NCI-H526 (cell line): ENCODE measurements around the gene OR2D2.
"Not testable (repeated sequence)": the region's sequence is repeated elsewhere in the genome, so short reads cannot be mapped to it uniquely, and the experiment has no call there.

Experiments
- DNase-seq, 2 experiments: peaks; one replicate each; lab custom pipeline; 2025; lab: John Stamatoyannopoulos, UW

Gene OR2D2

GRCh38 chr11:6882751-6883150 is 9.5 kb downstream of the OR2D2 start:
- no peak for DNase-seq

- no peak for DNase-seq
Measured at GRCh38 chr11:6876914-6877313, 15.4 kb downstream of the OR2D2 start.

- no peak for DNase-seq
Measured at GRCh38 chr11:6876325-6876724, 16.0 kb downstream of the OR2D2 start, which contains the start of gene OR10A4. TSS of gene OR10A4 (plus strand) at chr11:6876625. CDS start at chr11:6876648, 23 bp downstream.

GRCh38 chr11:6875761-6876160 is 16.5 kb downstream of the OR2D2 start:
- DNase-seq: no peak

DNA sequence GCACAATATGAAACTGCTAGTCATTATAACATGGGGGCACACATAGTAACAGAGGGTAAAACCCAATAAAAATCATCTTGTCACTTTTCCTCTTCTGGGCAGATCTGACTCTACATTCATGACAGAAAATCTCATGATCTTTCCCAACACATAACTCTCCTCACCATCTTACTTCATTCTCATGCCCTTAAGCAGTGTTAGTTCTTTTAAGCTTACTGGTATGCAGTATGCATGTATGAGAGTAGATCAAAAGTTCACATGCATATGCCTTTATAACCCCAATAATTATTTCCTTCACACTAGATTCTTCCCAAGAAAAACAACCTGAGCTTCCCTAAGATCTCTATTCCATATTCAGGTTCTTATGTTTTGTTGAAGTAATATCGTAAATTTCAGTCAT is 21.0 kb downstream of the OR2D2 start:
- no peak for DNase-seq

DNA sequence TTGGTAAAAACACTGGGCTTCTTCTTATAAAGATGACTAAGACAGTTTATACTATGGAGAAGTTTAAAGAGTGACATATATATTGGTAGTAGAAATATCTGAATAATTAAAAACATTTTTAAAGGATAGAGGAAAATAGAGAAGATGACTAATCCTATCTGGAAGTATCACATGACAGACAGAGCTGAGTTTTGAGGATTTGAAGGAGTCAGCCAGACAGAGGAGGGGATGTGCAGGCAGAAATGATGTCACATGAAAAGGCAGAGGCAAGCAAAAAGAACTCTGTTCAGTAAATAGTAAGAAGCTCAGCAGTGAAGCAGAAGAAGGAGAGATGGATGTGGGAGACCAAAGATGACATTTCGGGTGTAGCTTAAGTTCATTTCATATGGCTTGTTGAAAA is 27.9 kb downstream of the OR2D2 start:
- DNase-seq: no peak

- DNase-seq: no peak
Measured at GRCh38 chr11:6862961-6863360, 29.3 kb downstream of the OR2D2 start, which contains the start of gene OR10A2. TSS of gene OR10A2 (plus strand) at chr11:6863057. CDS start at chr11:6869755, 6,698 bp downstream.

- no peak for DNase-seq
Measured at GRCh38 chr11:6856871-6857270, 35.4 kb downstream of the OR2D2 start.

DNA sequence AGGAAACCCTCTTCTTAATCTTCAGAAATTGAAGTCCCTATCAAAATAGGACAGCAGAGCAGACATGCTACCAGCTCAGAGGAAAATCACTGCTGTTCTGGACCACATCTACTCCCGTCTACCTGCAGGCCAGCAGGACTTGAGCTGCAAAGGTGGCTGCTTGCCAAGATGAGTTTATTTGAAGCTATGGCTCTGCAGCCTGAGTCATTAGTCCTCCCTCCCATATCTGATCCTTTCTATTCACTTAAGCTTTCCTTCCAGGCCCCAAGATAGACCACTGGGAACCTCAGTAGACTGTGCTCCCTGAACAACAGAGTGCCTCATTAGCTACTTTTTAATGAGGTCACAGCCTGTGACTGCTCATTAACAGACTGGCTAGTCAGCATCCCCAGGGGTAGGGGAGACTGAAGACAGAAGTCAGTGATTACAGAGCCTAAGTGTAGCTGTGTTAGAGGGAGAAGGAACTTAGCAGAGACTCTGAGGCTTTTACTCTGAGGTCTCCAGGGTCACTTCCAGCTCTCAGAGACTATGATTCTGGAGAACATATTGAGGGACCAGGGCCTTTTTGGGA is 36.2 kb downstream of the OR2D2 start:
- no peak for DNase-seq

DNA sequence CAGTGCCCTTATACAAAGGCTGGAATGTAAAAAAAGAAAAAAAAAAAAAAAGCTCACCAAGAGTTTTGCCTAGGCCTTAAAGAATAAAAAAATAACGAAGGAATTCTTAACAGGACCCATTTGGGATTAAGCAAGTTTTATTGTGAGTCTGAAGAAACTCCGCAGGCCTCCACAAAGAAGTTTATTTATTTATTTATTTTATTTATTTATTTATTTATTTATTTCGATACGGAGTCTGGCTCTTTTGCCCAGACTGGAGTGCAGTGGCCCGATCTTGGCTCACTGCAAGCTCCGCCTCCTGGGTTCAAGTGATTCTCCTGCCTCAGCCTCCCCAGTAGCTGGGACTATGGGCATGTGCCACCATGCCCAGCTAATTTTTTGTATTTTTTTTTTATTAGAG is 37.5 kb downstream of the OR2D2 start:
- DNase-seq: not testable (repeated sequence)

DNA sequence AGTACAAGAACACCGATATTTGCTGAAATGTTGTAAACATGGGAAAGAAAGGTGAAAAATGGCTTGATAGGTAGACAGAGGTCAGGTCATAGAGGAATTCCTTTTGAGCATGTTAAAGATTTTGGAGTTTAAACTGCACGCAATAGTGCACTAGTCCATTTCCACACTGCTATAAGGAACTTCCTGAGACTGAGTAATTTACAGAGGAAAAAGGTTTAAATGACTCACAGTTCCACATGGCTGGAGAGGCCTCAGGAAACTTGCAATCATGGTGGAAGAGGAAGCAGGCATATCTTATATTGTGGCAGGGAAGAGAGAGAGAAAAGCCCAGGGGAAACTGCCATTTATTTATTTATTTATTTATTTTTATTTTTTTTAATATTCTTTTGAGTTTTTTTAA is 41.8 kb downstream of the OR2D2 start:
- no peak for DNase-seq

DNA sequence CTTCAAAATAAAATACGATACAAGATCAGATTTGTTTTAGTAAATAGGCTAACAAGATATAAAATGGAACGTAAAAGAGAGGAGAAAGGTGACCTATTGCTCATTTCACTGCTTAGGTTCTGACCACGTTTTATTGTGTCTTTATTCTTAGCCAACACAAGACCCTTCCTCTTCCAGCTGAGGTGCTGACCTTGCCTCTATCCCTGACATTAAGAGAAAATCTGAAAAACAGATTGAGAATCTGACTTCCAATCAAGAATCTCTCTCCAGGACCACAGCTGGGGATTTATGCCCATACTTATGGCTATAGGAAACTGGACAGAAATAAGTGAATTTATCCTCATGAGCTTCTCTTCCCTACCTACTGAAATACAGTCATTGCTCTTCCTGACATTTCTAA is 46.9 kb downstream of the OR2D2 start, which contains the start of gene OR10A5:
OR10A5 (plus strand) TSS at position 301 of the 400 bp plus-strand sequence; CDS start at position 301, 0 bp downstream.
- DNase-seq: no peak

DNA sequence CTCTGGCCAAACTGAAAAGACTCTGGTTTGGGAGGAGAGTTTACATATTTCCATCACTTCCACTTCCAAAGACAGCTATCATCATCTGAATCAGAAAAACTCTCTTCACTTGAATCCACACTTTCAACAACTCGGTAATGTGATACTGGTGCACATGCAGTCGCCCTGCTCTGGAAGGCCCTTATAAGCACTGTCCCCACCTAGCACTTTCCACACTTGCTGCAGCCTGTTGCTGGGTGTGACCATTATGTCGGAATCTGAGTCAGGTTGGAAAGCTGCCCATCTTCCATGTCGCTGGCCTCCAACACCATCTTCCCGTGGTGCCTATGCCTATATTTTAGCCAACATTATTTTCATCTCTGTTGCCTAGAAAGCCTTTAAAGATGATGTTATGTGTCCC is 47.9 kb downstream of the OR2D2 start:
- no peak for DNase-seq

GRCh38 chr11:6843670-6844069 is 48.6 kb downstream of the OR2D2 start:
- peak in 1 of 2 experiments; percentile 14 for DNase-seq

DNA sequence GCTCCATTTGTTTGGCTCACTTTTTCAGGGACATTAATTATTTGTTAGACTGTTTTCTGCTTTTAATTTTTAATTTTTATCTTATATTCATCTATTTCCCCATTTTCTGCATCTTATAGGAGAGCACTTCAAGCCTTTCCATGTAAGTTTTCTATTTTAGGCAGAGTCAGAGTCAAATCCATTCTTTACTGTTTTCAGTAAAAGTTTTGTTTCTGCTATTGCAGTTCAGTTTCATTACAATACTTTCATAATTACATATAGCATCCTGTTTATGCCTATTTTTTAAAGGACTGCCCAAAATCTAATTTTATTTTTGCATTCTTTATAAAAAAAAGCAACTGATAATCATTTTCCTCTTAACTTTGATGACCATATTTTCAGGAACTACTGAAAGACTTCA is 50.6 kb downstream of the OR2D2 start:
- DNase-seq: no peak
